ENCODE measurements around the gene STRADA.

STRADA gene

DNA sequence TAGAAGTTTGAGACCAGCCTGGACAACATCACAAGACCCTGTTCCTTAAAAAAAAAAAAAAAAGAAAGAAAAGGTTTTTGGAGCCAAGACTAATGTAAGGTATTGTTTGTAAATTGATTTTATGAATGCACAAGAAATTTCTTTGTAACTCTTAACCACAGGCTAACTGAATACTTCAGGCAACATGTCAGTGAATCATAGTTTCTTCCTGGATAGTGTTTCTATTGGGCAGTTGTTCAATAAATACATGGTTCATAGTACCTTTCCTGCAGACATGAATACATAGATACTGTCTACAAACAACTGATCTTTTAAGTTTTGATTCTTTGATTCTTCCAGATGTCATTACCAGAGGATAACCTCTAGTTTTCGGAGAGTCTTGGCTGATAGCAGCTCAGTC is 44.0 kb upstream of the STRADA start:
- ATAC-seq, result peak; percentile 84
- no peak for TF ChIP-seq GLIS3 (CRISPR knock-in tag; IDR thresholded peaks at IDR 0.05)
- TF ChIP-seq OSR1 (CRISPR knock-in tag; IDR thresholded peaks at IDR 0.05), result no peak
- TF ChIP-seq CSDC2 (CRISPR knock-in tag; IDR thresholded peaks at IDR 0.05), result no peak

DNA sequence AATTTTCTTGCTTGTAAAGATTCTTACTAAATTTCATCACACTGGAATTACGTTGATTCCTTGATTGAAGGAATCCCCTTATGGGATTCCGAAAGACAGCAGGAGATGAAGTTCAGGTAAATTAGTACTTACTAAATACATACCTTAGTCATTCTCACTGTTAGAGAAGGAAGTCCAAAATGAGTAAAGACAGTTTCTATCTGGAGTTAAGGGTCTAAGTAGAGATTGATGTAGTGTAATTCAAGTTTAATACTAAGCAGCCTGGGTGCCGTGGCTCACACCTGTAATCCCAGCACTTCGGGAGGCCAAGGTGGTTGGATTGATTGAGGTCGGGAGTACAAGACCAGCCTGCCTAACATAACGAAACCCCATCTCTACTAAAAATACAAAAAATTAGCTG is 41.9 kb upstream of the STRADA start:
- ATAC-seq, result no peak
- TF ChIP-seq ARNTL (CRISPR knock-in tag; IDR thresholded peaks at IDR 0.05; ENCODE audit: borderline replicate concordance, low read depth) (no peak), ZNF565 (CRISPR knock-in tag; conservative IDR thresholded peaks at IDR 0.05; ENCODE audit: low read depth) (no peak), CSDC2 (CRISPR knock-in tag; IDR thresholded peaks at IDR 0.05) (no peak), ISL1 (CRISPR knock-in tag; IDR thresholded peaks at IDR 0.05) (no peak), RARB (CRISPR knock-in tag; IDR thresholded peaks at IDR 0.05) (no peak), ZC3H10 (CRISPR knock-in tag; IDR thresholded peaks at IDR 0.05) (no peak), ZFP3 (CRISPR knock-in tag; IDR thresholded peaks at IDR 0.05) (no peak), ZNF70 (CRISPR knock-in tag; IDR thresholded peaks at IDR 0.05) (no peak), OSR1 (CRISPR knock-in tag; IDR thresholded peaks at IDR 0.05) (no peak), TOX (CRISPR knock-in tag; IDR thresholded peaks at IDR 0.05; ENCODE audit: borderline replicate concordance) (no peak), PPARA (CRISPR knock-in tag; IDR thresholded peaks at IDR 0.05; ENCODE audit: borderline replicate concordance) (no peak)
- TF ChIP-seq, protein P1, sequence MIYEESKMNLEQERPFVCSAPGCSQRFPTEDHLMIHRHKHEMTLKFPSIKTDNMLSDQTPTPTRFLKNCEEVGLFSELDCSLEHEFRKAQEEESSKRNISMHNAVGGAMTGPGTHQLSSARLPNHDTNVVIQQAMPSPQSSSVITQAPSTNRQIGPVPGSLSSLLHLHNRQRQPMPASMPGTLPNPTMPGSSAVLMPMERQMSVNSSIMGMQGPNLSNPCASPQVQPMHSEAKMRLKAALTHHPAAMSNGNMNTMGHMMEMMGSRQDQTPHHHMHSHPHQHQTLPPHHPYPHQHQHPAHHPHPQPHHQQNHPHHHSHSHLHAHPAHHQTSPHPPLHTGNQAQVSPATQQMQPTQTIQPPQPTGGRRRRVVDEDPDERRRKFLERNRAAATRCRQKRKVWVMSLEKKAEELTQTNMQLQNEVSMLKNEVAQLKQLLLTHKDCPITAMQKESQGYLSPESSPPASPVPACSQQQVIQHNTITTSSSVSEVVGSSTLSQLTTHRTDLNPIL (CRISPR knock-in tag; IDR thresholded peaks at IDR 0.05; ENCODE audit: low read depth), result no peak
- TF ChIP-seq, protein P2, sequence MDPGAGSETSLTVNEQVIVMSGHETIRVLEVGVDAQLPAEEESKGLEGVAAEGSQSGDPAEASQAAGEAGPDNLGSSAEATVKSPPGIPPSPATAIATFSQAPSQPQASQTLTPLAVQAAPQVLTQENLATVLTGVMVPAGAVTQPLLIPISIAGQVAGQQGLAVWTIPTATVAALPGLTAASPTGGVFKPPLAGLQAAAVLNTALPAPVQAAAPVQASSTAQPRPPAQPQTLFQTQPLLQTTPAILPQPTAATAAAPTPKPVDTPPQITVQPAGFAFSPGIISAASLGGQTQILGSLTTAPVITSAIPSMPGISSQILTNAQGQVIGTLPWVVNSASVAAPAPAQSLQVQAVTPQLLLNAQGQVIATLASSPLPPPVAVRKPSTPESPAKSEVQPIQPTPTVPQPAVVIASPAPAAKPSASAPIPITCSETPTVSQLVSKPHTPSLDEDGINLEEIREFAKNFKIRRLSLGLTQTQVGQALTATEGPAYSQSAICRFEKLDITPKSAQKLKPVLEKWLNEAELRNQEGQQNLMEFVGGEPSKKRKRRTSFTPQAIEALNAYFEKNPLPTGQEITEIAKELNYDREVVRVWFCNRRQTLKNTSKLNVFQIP (CRISPR knock-in tag; IDR thresholded peaks at IDR 0.05; ENCODE audit: borderline replicate concordance, low read depth), result no peak
- TF ChIP-seq, protein P3, sequence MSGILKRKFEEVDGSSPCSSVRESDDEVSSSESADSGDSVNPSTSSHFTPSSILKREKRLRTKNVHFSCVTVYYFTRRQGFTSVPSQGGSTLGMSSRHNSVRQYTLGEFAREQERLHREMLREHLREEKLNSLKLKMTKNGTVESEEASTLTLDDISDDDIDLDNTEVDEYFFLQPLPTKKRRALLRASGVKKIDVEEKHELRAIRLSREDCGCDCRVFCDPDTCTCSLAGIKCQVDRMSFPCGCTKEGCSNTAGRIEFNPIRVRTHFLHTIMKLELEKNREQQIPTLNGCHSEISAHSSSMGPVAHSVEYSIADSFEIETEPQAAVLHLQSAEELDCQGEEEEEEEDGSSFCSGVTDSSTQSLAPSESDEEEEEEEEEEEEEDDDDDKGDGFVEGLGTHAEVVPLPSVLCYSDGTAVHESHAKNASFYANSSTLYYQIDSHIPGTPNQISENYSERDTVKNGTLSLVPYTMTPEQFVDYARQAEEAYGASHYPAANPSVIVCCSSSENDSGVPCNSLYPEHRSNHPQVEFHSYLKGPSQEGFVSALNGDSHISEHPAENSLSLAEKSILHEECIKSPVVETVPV (CRISPR knock-in tag; IDR thresholded peaks at IDR 0.05), result no peak

DNA sequence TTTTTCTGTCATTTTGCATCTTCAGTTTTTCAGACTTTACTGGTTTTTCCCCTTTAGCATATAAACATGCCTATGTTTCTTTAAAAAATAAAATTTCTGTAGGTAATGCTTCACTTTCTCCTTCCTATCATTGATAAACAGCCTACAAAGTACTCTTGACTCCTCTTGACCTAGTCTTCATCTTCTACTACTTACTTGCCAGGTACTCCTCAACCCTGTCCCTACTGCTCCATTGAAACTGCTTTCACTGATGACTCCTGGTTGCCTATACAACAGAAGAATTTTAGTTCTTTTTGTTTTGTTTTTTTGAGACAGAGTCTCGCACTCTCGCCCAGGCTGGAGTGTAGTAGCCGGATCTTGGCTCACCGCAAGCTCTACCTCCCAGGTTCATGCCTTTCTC is 39.3 kb upstream of the STRADA start:
- TF ChIP-seq, protein P1 (CRISPR knock-in tag; IDR thresholded peaks at IDR 0.05; ENCODE audit: low read depth), result no peak
- TF ChIP-seq, protein P3 (CRISPR knock-in tag; IDR thresholded peaks at IDR 0.05), result no peak
- no peak for ATAC-seq

DNA sequence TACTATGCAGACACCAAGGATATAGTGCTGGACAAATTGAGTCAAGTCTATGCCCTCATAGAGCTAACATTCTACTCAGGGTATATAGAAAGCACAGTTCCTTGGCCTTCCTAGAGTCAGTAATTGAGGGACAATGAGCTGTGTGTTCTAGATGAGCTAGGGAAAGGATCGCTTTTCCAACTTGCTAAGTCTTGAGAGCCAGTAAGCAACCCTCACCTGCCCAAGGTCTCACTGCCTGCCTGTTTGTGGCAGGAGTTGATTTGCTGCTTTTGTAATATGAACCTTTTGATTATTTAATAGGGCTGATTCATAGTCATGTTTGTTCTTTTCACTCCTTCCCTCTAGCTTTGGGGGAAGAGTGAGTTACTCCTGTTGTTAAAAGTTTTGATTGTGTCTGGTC is 38.9 kb upstream of the STRADA start:
- ATAC-seq, result peak; percentile 42
- TF ChIP-seq OSR1 (CRISPR knock-in tag; IDR thresholded peaks at IDR 0.05) (no peak), ZFP30 (CRISPR knock-in tag; IDR thresholded peaks at IDR 0.05) (no peak), SNAI2 (CRISPR knock-in tag; IDR thresholded peaks at IDR 0.05) (no peak), PPARA (CRISPR knock-in tag; IDR thresholded peaks at IDR 0.05; ENCODE audit: borderline replicate concordance) (no peak), ZFP3 (CRISPR knock-in tag; IDR thresholded peaks at IDR 0.05) (no peak), ZNF565 (CRISPR knock-in tag; conservative IDR thresholded peaks at IDR 0.05; ENCODE audit: low read depth) (no peak), TOX (CRISPR knock-in tag; IDR thresholded peaks at IDR 0.05; ENCODE audit: borderline replicate concordance) (no peak), ZNF8 (CRISPR knock-in tag; IDR thresholded peaks at IDR 0.05) (no peak), CSDC2 (CRISPR knock-in tag; IDR thresholded peaks at IDR 0.05) (no peak)
- TF ChIP-seq, protein P4, sequence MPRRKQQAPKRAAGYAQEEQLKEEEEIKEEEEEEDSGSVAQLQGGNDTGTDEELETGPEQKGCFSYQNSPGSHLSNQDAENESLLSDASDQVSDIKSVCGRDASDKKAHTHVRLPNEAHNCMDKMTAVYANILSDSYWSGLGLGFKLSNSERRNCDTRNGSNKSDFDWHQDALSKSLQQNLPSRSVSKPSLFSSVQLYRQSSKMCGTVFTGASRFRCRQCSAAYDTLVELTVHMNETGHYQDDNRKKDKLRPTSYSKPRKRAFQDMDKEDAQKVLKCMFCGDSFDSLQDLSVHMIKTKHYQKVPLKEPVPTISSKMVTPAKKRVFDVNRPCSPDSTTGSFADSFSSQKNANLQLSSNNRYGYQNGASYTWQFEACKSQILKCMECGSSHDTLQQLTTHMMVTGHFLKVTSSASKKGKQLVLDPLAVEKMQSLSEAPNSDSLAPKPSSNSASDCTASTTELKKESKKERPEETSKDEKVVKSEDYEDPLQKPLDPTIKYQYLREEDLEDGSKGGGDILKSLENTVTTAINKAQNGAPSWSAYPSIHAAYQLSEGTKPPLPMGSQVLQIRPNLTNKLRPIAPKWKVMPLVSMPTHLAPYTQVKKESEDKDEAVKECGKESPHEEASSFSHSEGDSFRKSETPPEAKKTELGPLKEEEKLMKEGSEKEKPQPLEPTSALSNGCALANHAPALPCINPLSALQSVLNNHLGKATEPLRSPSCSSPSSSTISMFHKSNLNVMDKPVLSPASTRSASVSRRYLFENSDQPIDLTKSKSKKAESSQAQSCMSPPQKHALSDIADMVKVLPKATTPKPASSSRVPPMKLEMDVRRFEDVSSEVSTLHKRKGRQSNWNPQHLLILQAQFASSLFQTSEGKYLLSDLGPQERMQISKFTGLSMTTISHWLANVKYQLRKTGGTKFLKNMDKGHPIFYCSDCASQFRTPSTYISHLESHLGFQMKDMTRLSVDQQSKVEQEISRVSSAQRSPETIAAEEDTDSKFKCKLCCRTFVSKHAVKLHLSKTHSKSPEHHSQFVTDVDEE (CRISPR knock-in tag; IDR thresholded peaks at IDR 0.05), result no peak
- TF ChIP-seq, protein P1 (CRISPR knock-in tag; IDR thresholded peaks at IDR 0.05; ENCODE audit: low read depth), result no peak
- TF ChIP-seq, protein P2 (CRISPR knock-in tag; IDR thresholded peaks at IDR 0.05; ENCODE audit: borderline replicate concordance, low read depth), result no peak

All from SK-N-SH treated with all-trans-retinoic acid at 6 μM for 48 hours (cell line).